HG03103 (cell line): ENCODE results near the gene GRM7.

Source experiments
- ATAC-seq: cut with Tn5 transposase; IDR thresholded peaks from one replicate; pipeline ENCODE4 v1.9.1; 2021; ENCODE audit warnings: low read depth; ENCODE audit not compliant: unreplicated experiment

GRM7 gene

GRCh38 chr3:7562892-7563291 lies 702.0 kb downstream of the GRM7 start:
- no peak for ATAC-seq

GRCh38 chr3:7565574-7565973 lies 704.7 kb downstream of the GRM7 start:
- no peak for ATAC-seq

- ATAC-seq = no peak
Measured at GRCh38 chr3:7567160-7567559, 706.2 kb downstream of the GRM7 start.

GRCh38 chr3:7568526-7569184 lies 707.7 kb downstream of the GRM7 start:
- no peak for ATAC-seq

GRCh38 chr3:7573330-7573729 lies 712.4 kb downstream of the GRM7 start:
- no peak for ATAC-seq

- no peak for ATAC-seq
Measured at GRCh38 chr3:7574435-7574834, 713.5 kb downstream of the GRM7 start.

GRCh38 chr3:7576071-7576470 lies 715.2 kb downstream of the GRM7 start:
- ATAC-seq = no peak

GRCh38 chr3:7576506-7576905 lies 715.6 kb downstream of the GRM7 start:
- ATAC-seq = no peak

GRCh38 chr3:7577513-7577912 lies 716.6 kb downstream of the GRM7 start:
- no peak for ATAC-seq

- ATAC-seq = no peak
Measured at GRCh38 chr3:7581831-7582230, 720.9 kb downstream of the GRM7 start.

- ATAC-seq = no peak
Measured at GRCh38 chr3:7585052-7585451, 724.1 kb downstream of the GRM7 start.

- ATAC-seq = no peak
Measured at GRCh38 chr3:7588236-7588635, 727.3 kb downstream of the GRM7 start.

GRCh38 chr3:7589526-7589925 lies 728.6 kb downstream of the GRM7 start:
- ATAC-seq = no peak

GRCh38 chr3:7602297-7602696 lies 741.4 kb downstream of the GRM7 start:
- no peak for ATAC-seq

GRCh38 chr3:7607083-7607482 lies 746.2 kb downstream of the GRM7 start:
- no peak for ATAC-seq

GRCh38 chr3:7607676-7608075 lies 746.8 kb downstream of the GRM7 start:
- no peak for ATAC-seq

- ATAC-seq = no peak
Measured at GRCh38 chr3:7610634-7611033, 749.7 kb downstream of the GRM7 start.

GRCh38 chr3:7615043-7615442 lies 754.1 kb downstream of the GRM7 start:
- no peak for ATAC-seq

GRCh38 chr3:7618606-7619005 lies 757.7 kb downstream of the GRM7 start:
- no peak for ATAC-seq

GRCh38 chr3:7620401-7620800 lies 759.5 kb downstream of the GRM7 start:
- ATAC-seq = no peak

- ATAC-seq = no peak
Measured at GRCh38 chr3:7621046-7621630, 760.2 kb downstream of the GRM7 start.

- ATAC-seq = no peak
Measured at GRCh38 chr3:7621651-7622050, 760.7 kb downstream of the GRM7 start.

GRCh38 chr3:7625021-7625420 lies 764.1 kb downstream of the GRM7 start:
- no peak for ATAC-seq
